H1 (cell line): ENCODE measurements around the gene TIAM2. TPM values are rescaled to one million over a fixed set of nuclear protein-coding genes. Genes with fewer than 3 reads are reported as not detected.

Experiments used
- ASH2L ChIP-seq: fragments of 200-600, 300-600 bp; sonication (generic); IDR thresholded peaks from one replicate; pipeline ENCODE4 v1.7.1; 2017; ENCODE audit warnings: low read length
- CHD7 ChIP-seq: fragments of 300-600 bp; sonication (generic); IDR thresholded peaks from 2 replicates; pipeline ENCODE4 v1.7.1; 2012; ENCODE audit warnings: low read length, moderate library complexity, mild to moderate bottlenecking, inconsistent platforms; ENCODE audit not compliant: insufficient replicate concordance
- NRF1 ChIP-seq: IDR thresholded peaks from 2 replicates; pipeline ENCODE4 v1.6.1; 2011; ENCODE audit warnings: mild to moderate bottlenecking, low read depth, low read length, improper control_type of control experiment
- POLR2AphosphoS5 ChIP-seq: IDR thresholded peaks from 2 replicates; pipeline ENCODE4 v1.6.1; 2011; ENCODE audit warnings: low read depth, low read length
- POU5F1 ChIP-seq: IDR thresholded peaks from 2 replicates; pipeline ENCODE4 v1.6.1; 2011; ENCODE audit warnings: low read depth, mild to moderate bottlenecking, low read length, moderate library complexity
- SAP30 ChIP-seq: fragments of 300-600 bp; sonication (generic); IDR thresholded peaks from 2 replicates; pipeline ENCODE4 v1.7.1; 2012; ENCODE audit warnings: low read length, moderate library complexity, mild to moderate bottlenecking, inconsistent platforms; ENCODE audit not compliant: insufficient read depth, insufficient replicate concordance
- TCF12 ChIP-seq: IDR thresholded peaks from 2 replicates; pipeline ENCODE4 v1.6.1; 2011; ENCODE audit warnings: low read depth, mild to moderate bottlenecking, low read length
- USF2 ChIP-seq: IDR thresholded peaks from 2 replicates; pipeline ENCODE4 v1.6.1; 2011; ENCODE audit warnings: low read length, improper control_type of control experiment
- polyA plus RNA-seq, 7 experiments: library from polyadenylated mRNA; depleted of rRNA in 3 of 7; stranded (reverse) in 5 of 7; unstranded in 2 of 7; fragments of >200 nt in 5 of 7; fragments of 200-250 nt in 2 of 7; gene quantifications; 1 replicate in 5 of 7; 2 replicates in 1 of 7; 4 replicates in 1 of 7; pipeline versions ENCODE4 v1.2.1 to v1.2.3, GENCODE V29; 2011 to 2013; ENCODE audit warnings: missing spikeins in 2 of 7, mixed read lengths in 2 of 7
- total RNA-seq: library from RNA; stranded (reverse); fragmentation: NEBNext Ultra II Directional; extraction: Animal tissue kit (Norgen Biotek cat#: 25700); gene quantifications from 2 replicates; pipeline ENCODE4 v1.2.1, GENCODE V29; 2021

Gene TIAM2
- total and polyA plus RNA-seq, 2 of the 8 experiments (the other 6 are each of a cell fraction or from before 2014, with no cell fraction given) = 7.4 to 23.9 TPM

GRCh38 chr6:155173488-155173887, 178.4 kb downstream of the TIAM2 start (continued):
- no peak for TF ChIP-seq CHD7
- no peak for TF ChIP-seq TCF12
- no peak for TF ChIP-seq SAP30
- no peak for TF ChIP-seq POU5F1
- TF ChIP-seq ASH2L = no peak
- no peak for TF ChIP-seq NRF1
- no peak for TF ChIP-seq POLR2AphosphoS5
- TF ChIP-seq USF2 = no peak
